GM12892 (cell line): ENCODE data around the gene SHANK2.

Experiments
- POLR2A ChIP-seq: IDR thresholded peaks from 2 replicates; pipeline ENCODE4 v1.6.1; 2011; ENCODE audit warnings: low read depth, low read length, control low read depth
- POLR2AphosphoS5 ChIP-seq: IDR thresholded peaks from 2 replicates; pipeline ENCODE4 v1.6.1; 2011; ENCODE audit warnings: low read depth, low read length, control low read depth
- TAF1 ChIP-seq: IDR thresholded peaks from 2 replicates; pipeline ENCODE4 v1.6.1; 2011; ENCODE audit warnings: low read depth, mild to moderate bottlenecking, control low read depth, low read length, borderline replicate concordance

GRCh38 chr11:71294846-71295600 lies 42.6 kb upstream of the SHANK2 start:
- TF ChIP-seq POLR2A (no peak), TAF1 (no peak), POLR2AphosphoS5 (no peak)
